ENCODE results near the gene UBQLN3. TPM values are rescaled to one million over a fixed set of nuclear protein-coding genes. Genes with fewer than 3 reads are reported as not detected.

The UBQLN3 gene
- polyA plus RNA-seq, 1 experiment = 0.05 TPM

- ChIA-PET POLR2A (no interaction called here), CTCF (interaction anchor here (0.6 kb wide), 1 partner anchor 154 kb away, joined by 3 read pairs; no protein-coding TSS in a partner anchor)
- Histone ChIP-seq H3K36me3 (ENCODE audit: control insufficient read depth, insufficient read depth, low read length) (no peaks in the 10 kb centered on the region), H3K27me3 (ENCODE audit: control insufficient read depth, insufficient read depth, low read length) (no peaks in the 10 kb centered on the region), H3K4me3 (ENCODE audit: low read depth, low read length) (no peak overlapping the region)
- TF ChIP-seq CTCF (IDR thresholded peaks at IDR 0.05; ENCODE audit: insufficient read depth, low read depth, low read length) = no peak
- no peak for DNase-seq (ENCODE audit: low read depth)
Observed at GRCh38 chr11:5534046-5534445, 24.3 kb upstream of the UBQLN3 start.

GRCh38 chr11:5531053-5531831 lies 21.5 kb upstream of the UBQLN3 start:
- H3K36me3 ChIP-seq (ENCODE audit: control insufficient read depth, insufficient read depth, low read length) = no peaks in the 10 kb centered on the region
- ChIA-PET POLR2A (no interaction called here), CTCF (no interaction called here)
- no peak overlapping the region for H3K4me3 ChIP-seq (ENCODE audit: low read depth, low read length)
- TF ChIP-seq CTCF (IDR thresholded peaks at IDR 0.05; ENCODE audit: insufficient read depth, low read depth, low read length) = no peak
- no peak for DNase-seq (ENCODE audit: low read depth)
- H3K27me3 ChIP-seq (ENCODE audit: control insufficient read depth, insufficient read depth, low read length) = no peaks in the 10 kb centered on the region; the same call in 1 of the 2 replicates

GRCh38 chr11:5528495-5528894 lies 18.7 kb upstream of the UBQLN3 start:
- H3K36me3 ChIP-seq (ENCODE audit: control insufficient read depth, insufficient read depth, low read length) = no peaks in the 10 kb centered on the region
- DNase-seq (ENCODE audit: low read depth) = no peak
- ChIA-PET POLR2A (no interaction called here), CTCF (no interaction called here)
- no peak for TF ChIP-seq CTCF (IDR thresholded peaks at IDR 0.05; ENCODE audit: insufficient read depth, low read depth, low read length)
- H3K27me3 ChIP-seq (ENCODE audit: control insufficient read depth, insufficient read depth, low read length) = no peaks in the 10 kb centered on the region; the same call in 1 of the 2 replicates
- no peak overlapping the region for H3K4me3 ChIP-seq (ENCODE audit: low read depth, low read length)

GRCh38 chr11:5527716-5528115 lies 18.0 kb upstream of the UBQLN3 start:
- CTCF ChIA-PET = no interaction called here
- no peak for DNase-seq (ENCODE audit: low read depth)

GRCh38 chr11:5524756-5525155 lies 15.0 kb upstream of the UBQLN3 start:
- Histone ChIP-seq H3K4me3 (ENCODE audit: low read depth, low read length) (no peak overlapping the region), H3K36me3 (ENCODE audit: control insufficient read depth, insufficient read depth, low read length) (no peaks in the 10 kb centered on the region), H3K27me3 (ENCODE audit: control insufficient read depth, insufficient read depth, low read length) (no peaks in the 10 kb centered on the region; the same call in 1 of the 2 replicates)
- ChIA-PET POLR2A (no interaction called here), CTCF (interaction anchor here (0.6 to 1.4 kb wide), 2 partner anchors 48 to 54 kb away, joined by 3 to 5 read pairs; no protein-coding TSS in a partner anchor)
- no peak for TF ChIP-seq CTCF (IDR thresholded peaks at IDR 0.05; ENCODE audit: insufficient read depth, low read depth, low read length)
- no peak for DNase-seq (ENCODE audit: low read depth)

More at GRCh38 chr11:5527716-5528115, 18.0 kb upstream of the UBQLN3 start:
- TF ChIP-seq CTCF (IDR thresholded peaks at IDR 0.05; ENCODE audit: insufficient read depth, low read depth, low read length) = no peak
- Histone ChIP-seq H3K4me3 (ENCODE audit: low read depth, low read length) (no peak overlapping the region), H3K27me3 (ENCODE audit: control insufficient read depth, insufficient read depth, low read length) (no peaks in the 10 kb centered on the region; the same call in 1 of the 2 replicates), H3K36me3 (ENCODE audit: control insufficient read depth, insufficient read depth, low read length) (no peaks in the 10 kb centered on the region)
- POLR2A ChIA-PET = no interaction called here

Measured in BJ (cell line).